Measurements from ENCODE around the gene LPP.

DNA sequence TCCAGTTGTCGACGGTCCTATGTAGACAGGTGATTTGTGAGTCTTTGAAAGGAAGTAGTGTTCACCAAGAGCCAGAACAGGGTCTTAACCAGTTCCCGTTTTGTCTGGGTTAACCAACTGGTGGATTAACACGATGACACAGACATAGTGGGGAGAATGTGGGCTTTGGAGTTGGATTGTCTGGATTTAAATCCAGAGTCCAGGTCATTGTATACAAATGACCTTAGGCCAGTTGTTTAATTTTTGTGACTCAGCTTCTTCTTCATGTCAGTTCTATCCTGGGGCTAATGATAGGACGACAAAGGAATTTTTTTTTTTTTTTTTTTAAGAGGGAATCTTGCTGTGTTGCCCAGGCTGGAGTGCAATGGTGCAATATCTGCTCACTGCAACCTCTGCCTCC lies 126.7 kb downstream of the LPP start:
- TF ChIP-seq, protein P1, sequence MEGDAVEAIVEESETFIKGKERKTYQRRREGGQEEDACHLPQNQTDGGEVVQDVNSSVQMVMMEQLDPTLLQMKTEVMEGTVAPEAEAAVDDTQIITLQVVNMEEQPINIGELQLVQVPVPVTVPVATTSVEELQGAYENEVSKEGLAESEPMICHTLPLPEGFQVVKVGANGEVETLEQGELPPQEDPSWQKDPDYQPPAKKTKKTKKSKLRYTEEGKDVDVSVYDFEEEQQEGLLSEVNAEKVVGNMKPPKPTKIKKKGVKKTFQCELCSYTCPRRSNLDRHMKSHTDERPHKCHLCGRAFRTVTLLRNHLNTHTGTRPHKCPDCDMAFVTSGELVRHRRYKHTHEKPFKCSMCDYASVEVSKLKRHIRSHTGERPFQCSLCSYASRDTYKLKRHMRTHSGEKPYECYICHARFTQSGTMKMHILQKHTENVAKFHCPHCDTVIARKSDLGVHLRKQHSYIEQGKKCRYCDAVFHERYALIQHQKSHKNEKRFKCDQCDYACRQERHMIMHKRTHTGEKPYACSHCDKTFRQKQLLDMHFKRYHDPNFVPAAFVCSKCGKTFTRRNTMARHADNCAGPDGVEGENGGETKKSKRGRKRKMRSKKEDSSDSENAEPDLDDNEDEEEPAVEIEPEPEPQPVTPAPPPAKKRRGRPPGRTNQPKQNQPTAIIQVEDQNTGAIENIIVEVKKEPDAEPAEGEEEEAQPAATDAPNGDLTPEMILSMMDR (IDR thresholded peaks at IDR 0.05 in 4 of 5, conservative IDR thresholded peaks at IDR 0.05 in 1 of 5), result no peak
- no peak for TF ChIP-seq POLR2A (IDR thresholded peaks at IDR 0.05)

Measured in gastrocnemius medialis (tissue), 4 donors.